GM19455 (cell line): ENCODE measurements around the gene TAAR6.
A peak's percentile ranks its signal among the peaks of the same experiment; 100 is the strongest.
"Not testable (repeated sequence)": the region's sequence is repeated elsewhere in the genome, so short reads cannot be mapped to it uniquely, and the experiment has no call there.

Experiments used
- ATAC-seq: cut with Tn5 transposase; IDR thresholded peaks from one replicate; pipeline ENCODE4 v1.9.1; 2021; ENCODE audit not compliant: unreplicated experiment

The TAAR6 gene

GRCh38 chr6:132570221-132570777 lies at the start of gene TAAR6:
TSS of gene TAAR6 (plus strand) at chr6:132570322. CDS start at chr6:132570322, 0 bp downstream.
- ATAC-seq: no peak

GRCh38 chr6:132520953-132521352 lies 49.2 kb upstream of the TAAR6 start:
- ATAC-seq: no peak

GRCh38 chr6:132524646-132525045 lies 45.5 kb upstream of the TAAR6 start:
- no peak for ATAC-seq

GRCh38 chr6:132525866-132526265 lies 44.3 kb upstream of the TAAR6 start:
- ATAC-seq: no peak

GRCh38 chr6:132526461-132526860 lies 43.7 kb upstream of the TAAR6 start:
- no peak for ATAC-seq

- ATAC-seq: no peak
These were observed 42.3 kb upstream of the TAAR6 start for GRCh38 chr6:132527791-132528190.

GRCh38 chr6:132530293-132530974 lies 39.7 kb upstream of the TAAR6 start:
- ATAC-seq: peak; percentile 98

GRCh38 chr6:132534546-132534945 lies 35.6 kb upstream of the TAAR6 start:
- not testable (repeated sequence) for ATAC-seq

- no peak for ATAC-seq
These were observed 33.0 kb upstream of the TAAR6 start for GRCh38 chr6:132537145-132537544.

GRCh38 chr6:132537977-132538376 lies 32.1 kb upstream of the TAAR6 start, which contains the start of gene TAAR9:
TSS of gene TAAR9 (plus strand) at chr6:132538277. CDS start at chr6:132538290, 13 bp downstream.
- ATAC-seq: no peak

- no peak for ATAC-seq
These were observed 25.3 kb upstream of the TAAR6 start for GRCh38 chr6:132544826-132545225.

- no peak for ATAC-seq
These were observed 21.2 kb upstream of the TAAR6 start for GRCh38 chr6:132548746-132549463.

- ATAC-seq: no peak
These were observed 18.9 kb upstream of the TAAR6 start for GRCh38 chr6:132551214-132551613.

GRCh38 chr6:132552372-132552771 lies 17.8 kb upstream of the TAAR6 start, which contains the start of gene TAAR8:
TSS of gene TAAR8 (plus strand) at chr6:132552672. CDS start at chr6:132552693, 21 bp downstream.
- no peak for ATAC-seq

- ATAC-seq: not testable (repeated sequence)
These were observed 10.0 kb upstream of the TAAR6 start for GRCh38 chr6:132560087-132560486.

GRCh38 chr6:132566404-132566803 lies 3.7 kb upstream of the TAAR6 start:
- ATAC-seq: no peak

- no peak for ATAC-seq
These were observed 2.6 kb upstream of the TAAR6 start for GRCh38 chr6:132567566-132567965.

- ATAC-seq: no peak
These were observed 1.5 kb upstream of the TAAR6 start for GRCh38 chr6:132568611-132569010.

- no peak for ATAC-seq
These were observed 952 bp upstream of the TAAR6 start for GRCh38 chr6:132569170-132569569.

GRCh38 chr6:132571774-132572173 lies 1.7 kb downstream of the TAAR6 start:
- ATAC-seq: no peak

GRCh38 chr6:132584698-132585097 lies 14.6 kb downstream of the TAAR6 start:
- ATAC-seq: no peak

- no peak for ATAC-seq
These were observed 17.3 kb downstream of the TAAR6 start for GRCh38 chr6:132587424-132587823.
